HG03457 (cell line): Measurements from ENCODE around the gene NUDT22.

Experiments
- ATAC-seq: cut with Tn5 transposase; IDR thresholded peaks from one replicate; pipeline ENCODE4 v1.9.1; 2021; ENCODE audit warnings: moderate number of reproducible peaks; ENCODE audit not compliant: unreplicated experiment

Gene NUDT22

DNA sequence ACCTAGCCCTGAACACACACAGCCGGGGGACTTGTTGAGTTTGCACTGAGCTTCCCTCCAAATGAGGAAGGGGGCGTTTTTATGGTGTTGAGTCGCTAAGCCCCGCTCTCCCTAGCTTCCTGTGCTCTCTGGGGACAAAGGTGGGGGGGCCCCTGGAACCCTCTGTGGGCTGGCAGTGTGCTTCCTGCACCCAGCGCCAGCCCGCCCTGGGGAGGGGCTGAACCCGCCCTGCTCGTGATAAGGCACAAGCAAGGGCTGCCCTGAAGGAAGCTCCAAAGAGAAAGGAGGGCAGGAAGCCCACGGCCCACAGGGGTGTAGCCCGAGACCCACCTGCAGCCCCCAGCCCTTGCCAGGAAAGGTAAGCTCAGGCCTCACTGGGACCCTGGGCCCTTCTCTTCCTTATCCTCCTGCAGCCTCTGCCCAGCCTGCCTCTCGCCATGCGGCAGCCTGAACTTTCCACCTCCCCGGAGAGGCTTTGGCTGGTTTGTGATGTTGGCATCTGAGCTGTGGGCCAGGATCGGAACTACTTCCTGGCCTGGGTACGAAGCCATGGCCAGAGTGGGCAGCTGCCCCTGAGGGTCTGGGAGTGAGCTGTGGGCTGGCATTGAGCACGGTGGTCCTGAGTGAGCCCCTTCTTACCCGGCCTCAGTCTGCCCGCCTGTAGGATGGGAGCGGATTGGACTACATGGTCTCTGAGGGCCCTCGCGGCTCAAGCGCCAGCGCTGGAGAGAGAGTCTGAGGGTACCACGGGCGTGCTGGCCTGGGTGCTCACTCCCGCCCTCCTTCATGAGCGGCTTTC is 19.4 kb upstream of the NUDT22 start, which contains the start of gene FERMT3:
Gene FERMT3, plus strand, starts transcription at position 265 of the 799 bp plus-strand sequence. CDS start 644 bp downstream, outside the sequence.
- no peak for ATAC-seq

DNA sequence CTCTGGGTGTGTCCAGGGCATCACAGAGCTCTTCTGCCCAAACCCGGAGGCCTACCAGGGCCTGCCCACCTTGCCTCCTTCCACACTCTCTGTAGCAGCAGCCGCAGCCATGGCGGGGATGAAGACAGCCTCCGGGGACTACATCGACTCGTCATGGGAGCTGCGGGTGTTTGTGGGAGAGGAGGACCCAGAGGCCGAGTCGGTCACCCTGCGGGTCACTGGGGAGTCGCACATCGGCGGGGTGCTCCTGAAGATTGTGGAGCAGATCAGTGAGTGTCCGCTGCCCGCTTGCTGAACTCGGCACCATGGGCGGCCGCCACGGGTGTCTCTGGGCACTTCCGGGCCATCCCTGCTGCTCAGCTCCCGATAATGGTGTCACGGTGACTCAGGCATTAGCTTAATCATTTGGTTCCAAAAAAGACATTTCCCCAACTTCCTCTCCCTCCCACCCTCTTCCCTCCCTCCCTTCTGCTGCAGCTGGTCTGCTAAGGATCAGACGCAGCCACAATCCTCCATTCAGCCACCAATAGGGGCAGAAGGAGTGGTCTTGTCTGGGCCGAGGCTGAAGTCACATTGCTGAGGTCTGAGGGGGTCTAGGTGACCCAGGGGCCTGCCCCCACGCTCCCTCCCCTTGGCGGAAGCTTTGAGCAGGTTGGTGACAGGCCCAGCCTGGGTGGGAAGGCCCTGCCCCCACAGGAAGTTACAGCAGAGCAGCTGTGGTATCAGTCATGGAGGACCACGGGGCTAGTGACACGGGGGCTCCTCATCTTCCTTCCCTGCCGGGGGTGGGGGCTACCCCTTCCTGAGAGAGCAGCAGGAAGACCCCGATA is 18.6 kb upstream of the NUDT22 start:
- no peak for ATAC-seq

DNA sequence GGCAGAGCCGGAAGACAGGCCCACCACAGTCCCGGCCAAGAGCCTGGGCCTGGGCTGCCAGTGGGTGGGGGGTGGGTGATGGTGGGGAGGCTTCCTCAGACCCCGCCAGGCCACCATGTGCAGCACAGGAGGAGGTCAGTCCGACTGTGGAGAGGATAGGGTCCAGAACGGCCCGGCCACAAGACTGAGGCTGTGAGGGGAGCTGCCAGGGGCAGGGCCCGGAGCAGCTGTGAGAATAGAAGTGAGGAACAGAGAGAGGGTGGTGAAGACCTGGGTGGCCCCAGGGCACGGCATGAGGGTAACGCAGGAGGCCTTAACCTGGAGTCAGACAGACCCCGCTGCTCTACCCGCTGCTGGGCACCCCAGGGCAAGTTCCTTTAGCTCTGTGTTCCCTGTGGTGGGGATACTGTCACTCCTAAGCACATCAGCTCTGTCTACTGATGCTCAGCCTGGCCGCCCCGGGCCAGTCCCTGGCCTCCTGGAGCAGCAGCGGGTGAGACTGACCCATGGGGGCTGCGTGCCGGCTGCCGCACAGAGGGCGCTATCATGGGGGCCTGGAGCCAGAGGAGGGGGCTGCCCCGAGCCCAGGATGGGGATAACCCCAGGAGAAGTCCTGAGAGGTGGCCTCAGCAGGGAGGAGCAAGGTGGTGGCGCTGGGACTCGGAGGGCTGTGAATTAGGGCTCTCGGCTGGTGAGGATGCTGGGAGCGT is 17.8 kb upstream of the NUDT22 start:
- no peak for ATAC-seq

DNA sequence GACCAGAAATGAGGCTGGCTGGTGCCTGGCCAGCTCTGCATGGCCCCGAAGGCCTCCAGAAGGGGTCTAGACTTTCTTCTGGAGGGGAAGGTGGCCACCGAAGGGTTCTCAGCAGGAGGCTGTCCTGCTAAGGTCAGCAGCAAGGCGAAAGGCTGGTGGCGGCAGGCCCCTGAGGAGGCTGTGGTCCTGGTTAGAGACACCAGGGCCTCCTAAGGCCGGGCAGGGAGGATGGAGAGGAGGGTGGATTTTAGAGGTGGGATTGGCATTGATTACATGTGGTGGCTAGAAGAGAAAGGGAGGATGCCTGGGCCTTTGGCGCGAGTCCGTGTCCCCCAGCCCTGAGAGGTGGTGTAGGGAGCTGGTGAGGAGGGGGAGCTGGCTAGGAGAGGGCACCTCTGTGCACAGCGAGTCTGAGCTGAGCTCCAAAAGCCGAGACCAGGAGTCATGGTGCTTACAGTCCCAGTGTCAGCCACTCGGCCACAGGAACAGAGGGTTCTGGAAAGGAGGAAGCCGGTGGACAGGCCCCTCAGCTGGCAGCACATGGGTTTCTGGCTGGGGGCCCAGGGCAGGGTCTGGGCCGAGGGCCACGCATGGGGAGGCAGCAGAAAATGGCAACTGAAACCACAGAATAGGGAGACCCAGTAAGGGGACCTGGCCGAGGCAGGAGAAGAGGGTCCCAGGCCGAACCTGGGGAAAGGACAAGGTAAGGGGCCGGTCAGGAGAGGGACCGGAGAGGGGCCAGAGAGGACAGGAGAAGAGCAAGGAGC is 17.1 kb upstream of the NUDT22 start:
- ATAC-seq, result no peak

DNA sequence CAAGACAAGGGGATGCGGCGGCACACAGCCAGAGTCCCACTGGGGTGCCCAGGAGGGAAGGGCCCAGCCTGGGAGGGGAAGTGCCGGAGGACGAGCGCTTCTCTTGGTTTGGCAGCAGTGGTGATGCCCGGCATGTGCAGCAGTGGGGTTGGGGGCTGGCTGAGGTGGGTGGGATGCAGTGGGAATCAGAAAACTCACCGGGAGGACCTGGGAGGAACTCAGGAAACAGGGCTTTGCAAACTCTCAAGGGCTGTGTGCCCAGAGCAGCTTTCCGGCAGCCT is 16.6 kb upstream of the NUDT22 start:
- ATAC-seq, result no peak

GRCh38 chr11:64210301-64211020 is 15.6 kb upstream of the NUDT22 start:
- ATAC-seq, result no peak

DNA sequence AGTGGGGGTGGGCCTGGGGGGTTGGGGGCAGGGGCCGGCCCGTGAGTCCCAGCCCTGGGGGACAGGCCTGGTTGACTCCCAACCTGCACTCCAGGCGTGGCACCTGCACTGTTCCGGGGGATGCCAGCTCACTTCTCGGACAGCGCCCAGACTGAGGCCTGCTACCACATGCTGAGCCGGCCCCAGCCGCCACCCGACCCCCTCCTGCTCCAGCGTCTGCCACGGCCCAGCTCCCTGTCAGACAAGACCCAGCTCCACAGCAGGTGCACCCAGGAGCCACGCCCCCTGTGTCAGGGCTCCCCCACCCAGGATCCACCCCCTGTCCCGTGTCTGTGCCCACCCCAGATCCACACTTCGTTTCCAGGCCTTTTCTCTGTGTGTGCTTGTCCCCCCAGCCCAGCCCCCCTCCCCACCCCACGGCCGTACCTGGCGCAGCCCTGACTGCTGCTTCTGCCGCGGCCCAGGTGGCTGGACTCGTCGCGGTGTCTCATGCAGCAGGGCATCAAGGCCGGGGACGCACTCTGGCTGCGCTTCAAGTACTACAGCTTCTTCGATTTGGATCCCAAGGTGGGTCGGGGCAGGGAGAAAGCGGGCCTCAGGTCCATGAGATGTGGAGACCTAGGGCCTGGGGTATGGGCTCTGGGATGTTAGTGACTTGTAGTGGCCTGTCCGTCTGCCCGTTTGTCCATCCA is 14.7 kb upstream of the NUDT22 start:
- ATAC-seq, result no peak

DNA sequence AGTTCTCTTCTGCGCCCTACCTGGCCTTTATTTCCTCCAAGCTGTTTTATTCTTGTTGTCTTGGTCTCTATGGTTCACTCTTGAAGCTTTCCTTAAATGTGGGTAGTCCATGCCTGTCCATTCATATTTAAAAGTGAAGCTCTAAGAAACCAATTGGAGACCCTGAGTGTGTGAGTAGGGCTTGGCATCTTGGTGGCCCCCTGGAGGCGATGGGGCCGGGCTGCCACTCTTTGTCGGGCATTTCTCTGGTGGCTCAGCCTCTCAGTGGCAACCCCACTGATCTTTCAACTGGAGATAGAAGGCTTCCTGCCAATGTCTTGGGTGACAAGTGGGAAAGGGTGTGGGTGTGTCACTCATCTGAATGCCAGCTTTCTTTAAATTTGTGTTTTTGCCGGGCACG is 9.2 kb upstream of the NUDT22 start:
- no peak for ATAC-seq

DNA sequence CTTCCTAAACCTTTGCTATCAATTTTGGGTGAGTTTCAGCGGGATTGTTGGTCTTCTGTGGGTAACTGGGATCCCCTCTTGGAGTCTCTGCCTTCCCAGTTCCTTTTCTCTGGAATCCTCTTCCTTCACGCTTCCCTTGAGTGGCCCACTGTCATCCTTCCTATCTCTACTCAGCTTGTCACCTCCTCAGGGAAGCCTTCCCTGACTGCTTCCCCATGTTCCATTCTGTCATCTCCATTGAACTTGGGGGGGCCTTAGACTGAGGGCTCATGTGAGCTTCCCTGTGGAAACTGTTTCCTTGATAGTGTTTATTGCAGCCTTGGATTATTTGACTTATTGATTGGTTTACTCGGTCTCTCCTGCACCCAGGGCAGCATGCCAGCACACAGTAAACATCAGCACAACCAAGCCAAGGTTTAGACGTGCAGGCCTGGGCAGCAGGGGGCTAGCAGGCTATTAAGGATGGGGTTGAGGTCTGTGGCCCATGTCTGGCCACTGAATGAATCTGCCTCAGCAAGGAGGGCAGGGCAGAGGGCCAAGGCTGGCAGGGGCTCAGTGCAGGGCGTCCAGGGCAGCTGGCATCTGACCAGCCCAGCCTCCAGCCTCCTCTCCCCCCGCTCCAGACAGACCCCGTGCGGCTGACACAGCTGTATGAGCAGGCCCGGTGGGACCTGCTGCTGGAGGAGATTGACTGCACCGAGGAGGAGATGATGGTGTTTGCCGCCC is 7.3 kb upstream of the NUDT22 start:
- no peak for ATAC-seq

DNA sequence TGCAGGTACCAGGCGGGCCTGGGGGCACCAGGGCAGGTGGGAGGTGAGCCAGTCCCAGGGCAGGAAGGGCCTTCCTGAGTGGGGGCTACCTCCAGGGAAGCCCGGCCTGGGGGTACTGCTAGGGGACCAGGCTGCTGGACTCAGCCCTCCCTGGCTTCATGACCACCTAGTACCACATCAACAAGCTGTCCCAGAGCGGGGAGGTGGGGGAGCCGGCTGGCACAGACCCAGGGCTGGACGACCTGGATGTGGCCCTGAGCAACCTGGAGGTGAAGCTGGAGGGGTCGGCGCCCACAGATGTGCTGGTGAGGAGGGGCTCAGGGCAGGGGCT is 6.8 kb upstream of the NUDT22 start:
- no peak for ATAC-seq

DNA sequence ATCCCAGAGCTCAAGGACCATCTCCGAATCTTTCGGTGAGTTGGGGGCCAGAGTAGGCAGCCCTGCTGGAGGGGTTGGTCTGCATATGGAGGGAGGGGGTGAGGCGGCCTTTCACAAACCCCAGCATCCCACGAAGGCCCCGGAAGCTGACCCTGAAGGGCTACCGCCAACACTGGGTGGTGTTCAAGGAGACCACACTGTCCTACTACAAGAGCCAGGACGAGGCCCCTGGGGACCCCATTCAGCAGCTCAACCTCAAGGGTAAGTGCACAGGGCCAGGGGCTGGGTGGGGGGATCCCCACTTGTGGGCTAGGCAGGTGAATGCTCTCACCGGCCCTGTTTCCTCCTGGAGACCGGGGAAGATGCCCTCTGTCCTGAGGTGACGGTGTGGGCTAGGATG is 6.3 kb upstream of the NUDT22 start:
- no peak for ATAC-seq

- no peak for ATAC-seq
These were observed 5.8 kb upstream of the NUDT22 start for GRCh38 chr11:64220271-64220670.

DNA sequence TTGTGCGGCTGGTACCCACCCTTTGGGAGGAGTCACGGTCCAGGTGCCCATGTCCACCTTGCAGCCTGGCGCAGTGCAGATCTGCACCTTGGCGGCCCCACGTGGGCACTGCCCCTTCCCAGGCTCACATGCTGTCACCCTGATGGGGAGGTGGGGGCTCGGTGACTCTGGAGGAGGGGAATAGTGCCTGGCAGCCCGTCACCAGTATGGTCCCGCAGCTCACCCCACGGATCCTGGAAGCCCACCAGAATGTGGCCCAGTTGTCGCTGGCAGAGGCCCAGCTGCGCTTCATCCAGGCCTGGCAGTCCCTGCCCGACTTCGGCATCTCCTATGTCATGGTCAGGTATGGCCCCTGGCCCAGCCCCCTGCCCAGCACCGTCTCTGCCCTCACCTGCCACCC is 5.3 kb upstream of the NUDT22 start:
- ATAC-seq, result no peak

- ATAC-seq, result no peak
These were observed 3.4 kb upstream of the NUDT22 start for GRCh38 chr11:64222651-64223000.

DNA sequence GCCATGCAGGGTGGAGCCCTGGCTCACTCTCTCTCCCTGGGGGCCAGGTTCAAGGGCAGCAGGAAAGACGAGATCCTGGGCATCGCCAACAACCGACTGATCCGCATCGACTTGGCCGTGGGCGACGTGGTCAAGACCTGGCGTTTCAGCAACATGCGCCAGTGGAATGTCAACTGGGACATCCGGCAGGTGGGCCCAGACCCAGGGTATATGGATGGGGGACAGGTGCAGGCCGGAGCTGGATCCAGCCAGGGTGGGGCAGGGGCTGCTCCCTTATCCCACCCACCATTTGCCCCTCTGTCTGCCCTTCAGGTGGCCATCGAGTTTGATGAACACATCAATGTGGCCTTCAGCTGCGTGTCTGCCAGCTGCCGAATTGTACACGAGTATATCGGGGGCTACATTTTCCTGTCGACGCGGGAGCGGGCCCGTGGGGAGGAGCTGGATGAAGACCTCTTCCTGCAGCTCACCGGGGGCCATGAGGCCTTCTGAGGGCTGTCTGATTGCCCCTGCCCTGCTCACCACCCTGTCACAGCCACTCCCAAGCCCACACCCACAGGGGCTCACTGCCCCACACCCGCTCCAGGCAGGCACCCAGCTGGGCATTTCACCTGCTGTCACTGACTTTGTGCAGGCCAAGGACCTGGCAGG is 2.9 kb upstream of the NUDT22 start:
- ATAC-seq, result no peak

DNA sequence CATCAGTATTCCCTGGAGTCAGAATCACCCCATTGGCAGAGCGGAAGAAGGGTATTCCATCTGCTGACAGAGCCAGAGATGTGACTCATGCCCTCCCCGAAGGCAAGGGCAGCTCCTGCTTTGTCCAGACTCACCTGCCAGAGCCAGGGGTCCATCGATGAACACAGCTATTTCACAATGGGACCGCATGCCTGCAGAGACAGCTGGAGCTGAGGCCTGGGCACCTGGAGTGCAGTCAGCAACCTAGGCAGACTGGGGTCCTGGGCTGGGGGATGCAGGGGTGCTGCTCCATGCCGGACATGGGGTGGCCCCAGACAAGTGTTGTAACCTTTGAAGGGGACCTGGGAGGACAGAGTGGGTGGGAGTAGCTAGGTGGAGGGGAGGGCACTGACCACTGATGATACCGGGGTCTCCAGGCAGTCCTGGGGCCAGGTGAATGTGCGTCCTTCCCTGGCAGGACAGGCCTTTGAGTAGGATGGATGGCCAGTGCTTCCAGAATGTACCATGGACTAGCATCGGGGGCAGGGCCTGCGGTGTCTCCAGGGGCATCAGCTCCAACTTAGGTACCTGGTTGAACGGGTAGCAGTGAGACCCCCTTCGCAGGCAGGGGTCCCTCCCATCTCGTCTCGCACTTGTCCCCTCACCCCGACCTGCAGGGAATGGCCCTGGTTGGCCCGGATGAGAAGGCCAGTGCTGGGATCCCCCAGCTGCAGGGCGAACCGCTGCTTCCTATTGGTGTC is 1.8 kb upstream of the NUDT22 start:
- ATAC-seq, result no peak

GRCh38 chr11:64224891-64225607 is 1.0 kb upstream of the NUDT22 start:
- no peak for ATAC-seq
